ENCODE data around the gene LRRC1.

DNA sequence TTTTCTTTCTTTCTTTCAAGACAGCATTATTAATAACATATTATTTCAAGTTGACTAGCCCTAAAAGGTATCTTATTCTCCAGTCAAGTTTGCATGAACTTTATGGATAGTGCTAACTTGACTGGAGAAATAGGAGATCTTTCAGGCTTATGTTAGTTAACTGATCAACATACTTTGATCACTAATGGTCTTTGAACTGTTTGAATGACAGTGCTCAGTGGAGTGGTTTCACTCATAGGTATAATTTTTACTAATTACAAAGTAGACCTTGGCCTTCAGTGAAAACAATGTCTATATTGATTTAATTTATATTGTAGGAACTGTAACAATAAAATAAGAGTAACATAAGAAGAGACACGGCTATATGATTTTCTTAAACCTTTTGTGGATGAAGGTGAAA lies 8.0 kb upstream of the LRRC1 start:
- no peak for TF ChIP-seq POLR2AphosphoS5 (IDR thresholded peaks at IDR 0.05; ENCODE audit: low read depth, low read length)
- no peak for TF ChIP-seq TAF1 (IDR thresholded peaks at IDR 0.05; ENCODE audit: borderline replicate concordance, insufficient read depth, low read length)
- TF ChIP-seq, protein P1, sequence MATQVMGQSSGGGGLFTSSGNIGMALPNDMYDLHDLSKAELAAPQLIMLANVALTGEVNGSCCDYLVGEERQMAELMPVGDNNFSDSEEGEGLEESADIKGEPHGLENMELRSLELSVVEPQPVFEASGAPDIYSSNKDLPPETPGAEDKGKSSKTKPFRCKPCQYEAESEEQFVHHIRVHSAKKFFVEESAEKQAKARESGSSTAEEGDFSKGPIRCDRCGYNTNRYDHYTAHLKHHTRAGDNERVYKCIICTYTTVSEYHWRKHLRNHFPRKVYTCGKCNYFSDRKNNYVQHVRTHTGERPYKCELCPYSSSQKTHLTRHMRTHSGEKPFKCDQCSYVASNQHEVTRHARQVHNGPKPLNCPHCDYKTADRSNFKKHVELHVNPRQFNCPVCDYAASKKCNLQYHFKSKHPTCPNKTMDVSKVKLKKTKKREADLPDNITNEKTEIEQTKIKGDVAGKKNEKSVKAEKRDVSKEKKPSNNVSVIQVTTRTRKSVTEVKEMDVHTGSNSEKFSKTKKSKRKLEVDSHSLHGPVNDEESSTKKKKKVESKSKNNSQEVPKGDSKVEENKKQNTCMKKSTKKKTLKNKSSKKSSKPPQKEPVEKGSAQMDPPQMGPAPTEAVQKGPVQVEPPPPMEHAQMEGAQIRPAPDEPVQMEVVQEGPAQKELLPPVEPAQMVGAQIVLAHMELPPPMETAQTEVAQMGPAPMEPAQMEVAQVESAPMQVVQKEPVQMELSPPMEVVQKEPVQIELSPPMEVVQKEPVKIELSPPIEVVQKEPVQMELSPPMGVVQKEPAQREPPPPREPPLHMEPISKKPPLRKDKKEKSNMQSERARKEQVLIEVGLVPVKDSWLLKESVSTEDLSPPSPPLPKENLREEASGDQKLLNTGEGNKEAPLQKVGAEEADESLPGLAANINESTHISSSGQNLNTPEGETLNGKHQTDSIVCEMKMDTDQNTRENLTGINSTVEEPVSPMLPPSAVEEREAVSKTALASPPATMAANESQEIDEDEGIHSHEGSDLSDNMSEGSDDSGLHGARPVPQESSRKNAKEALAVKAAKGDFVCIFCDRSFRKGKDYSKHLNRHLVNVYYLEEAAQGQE (IDR thresholded peaks at IDR 0.05; ENCODE audit: insufficient read depth in 1 of 2, low read depth in 2 of 2, low read length in 2 of 2): no peak
- TF ChIP-seq SIN3A (IDR thresholded peaks at IDR 0.05; ENCODE audit: borderline replicate concordance, insufficient read depth, low read length): no peak
